GM06990 (cell line): Measurements from ENCODE around the gene PNPLA2.

ENCODE experiments used
- DNase-seq: peaks from one replicate; pipeline ENCODE4 v3.0.0-alpha.2; 2011; ENCODE audit not compliant: insufficient read length; ENCODE audit errors: extremely low read depth
- H3K27me3 ChIP-seq: replicated peaks from 2 replicates; pipeline ENCODE4 v1.6.0; 2011; ENCODE audit warnings: low read length; ENCODE audit not compliant: control insufficient read depth, insufficient read depth
- H3K36me3 ChIP-seq: 2 replicates; pipeline ENCODE4 v1.5.1; 2011; ENCODE audit warnings: low read length; ENCODE audit not compliant: control insufficient read depth, insufficient read depth
- H3K4me3 ChIP-seq: replicated peaks from 2 replicates; pipeline ENCODE4 v1.5.1; 2011; ENCODE audit warnings: low read depth, mild to moderate bottlenecking, control low read depth, low read length
- TF ChIP-seq, protein P1 (sequence below): IDR thresholded peaks from 2 replicates; pipeline ENCODE4 v1.5.1; 2011; ENCODE audit warnings: low read length, control low read depth, mild to moderate bottlenecking, inconsistent platforms; ENCODE audit not compliant: insufficient read depth, poor library complexity, severe bottlenecking

The PNPLA2 gene

DNA sequence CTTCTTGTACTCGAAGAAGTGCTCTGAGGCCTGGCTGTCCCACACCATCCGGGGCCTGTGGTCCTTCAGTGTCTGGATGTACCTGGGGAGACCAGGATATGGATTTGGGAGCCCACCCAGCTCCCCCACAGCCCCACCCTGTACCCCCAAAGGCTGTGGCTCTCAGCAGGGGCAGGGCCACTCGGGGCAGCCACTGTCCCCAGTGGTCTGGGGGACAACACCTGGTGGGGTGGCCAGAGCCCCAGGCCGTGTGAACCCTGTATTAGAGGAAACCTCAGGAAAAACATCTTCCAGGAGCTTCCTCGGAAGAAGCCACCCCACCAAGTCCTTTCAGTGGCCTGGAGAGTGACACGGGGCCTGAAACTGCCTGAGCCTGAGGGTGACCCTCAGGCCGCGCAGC lies 51.7 kb downstream of the PNPLA2 start:
- Histone ChIP-seq H3K36me3 (no peaks in the 10 kb centered on the region; the same call in none of the 2 replicates), H3K4me3 (no peak overlapping the region), H3K27me3 (no peaks in the 10 kb centered on the region)
- no peak for DNase-seq
- TF ChIP-seq, protein P1, sequence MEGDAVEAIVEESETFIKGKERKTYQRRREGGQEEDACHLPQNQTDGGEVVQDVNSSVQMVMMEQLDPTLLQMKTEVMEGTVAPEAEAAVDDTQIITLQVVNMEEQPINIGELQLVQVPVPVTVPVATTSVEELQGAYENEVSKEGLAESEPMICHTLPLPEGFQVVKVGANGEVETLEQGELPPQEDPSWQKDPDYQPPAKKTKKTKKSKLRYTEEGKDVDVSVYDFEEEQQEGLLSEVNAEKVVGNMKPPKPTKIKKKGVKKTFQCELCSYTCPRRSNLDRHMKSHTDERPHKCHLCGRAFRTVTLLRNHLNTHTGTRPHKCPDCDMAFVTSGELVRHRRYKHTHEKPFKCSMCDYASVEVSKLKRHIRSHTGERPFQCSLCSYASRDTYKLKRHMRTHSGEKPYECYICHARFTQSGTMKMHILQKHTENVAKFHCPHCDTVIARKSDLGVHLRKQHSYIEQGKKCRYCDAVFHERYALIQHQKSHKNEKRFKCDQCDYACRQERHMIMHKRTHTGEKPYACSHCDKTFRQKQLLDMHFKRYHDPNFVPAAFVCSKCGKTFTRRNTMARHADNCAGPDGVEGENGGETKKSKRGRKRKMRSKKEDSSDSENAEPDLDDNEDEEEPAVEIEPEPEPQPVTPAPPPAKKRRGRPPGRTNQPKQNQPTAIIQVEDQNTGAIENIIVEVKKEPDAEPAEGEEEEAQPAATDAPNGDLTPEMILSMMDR = no peak

DNA sequence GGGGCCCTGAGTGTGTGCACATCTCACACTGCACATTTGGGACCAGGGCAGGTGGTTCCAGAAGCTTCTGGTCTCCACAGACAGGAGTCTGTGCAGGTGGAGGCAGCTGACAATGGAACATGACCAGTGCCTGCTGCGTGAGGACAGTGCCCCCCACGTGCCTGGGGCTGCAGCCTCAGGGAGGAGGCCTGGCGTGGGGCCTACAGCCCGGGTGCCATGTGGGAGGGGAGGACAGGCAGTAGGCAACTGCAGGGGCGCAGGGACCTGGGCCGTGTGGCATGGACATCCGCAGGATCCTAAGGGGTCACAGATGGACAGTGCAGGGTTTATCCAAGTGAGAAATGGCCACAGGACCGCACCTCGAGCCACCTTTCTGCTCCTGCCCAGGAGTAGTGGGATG lies 52.8 kb downstream of the PNPLA2 start:
- no peaks in the 10 kb centered on the region; the same call in none of the 2 replicates for H3K36me3 ChIP-seq
- H3K4me3 ChIP-seq = no peak overlapping the region
- TF ChIP-seq, protein P1 = no peak
- no peak for DNase-seq
- H3K27me3 ChIP-seq = no peaks in the 10 kb centered on the region

DNA sequence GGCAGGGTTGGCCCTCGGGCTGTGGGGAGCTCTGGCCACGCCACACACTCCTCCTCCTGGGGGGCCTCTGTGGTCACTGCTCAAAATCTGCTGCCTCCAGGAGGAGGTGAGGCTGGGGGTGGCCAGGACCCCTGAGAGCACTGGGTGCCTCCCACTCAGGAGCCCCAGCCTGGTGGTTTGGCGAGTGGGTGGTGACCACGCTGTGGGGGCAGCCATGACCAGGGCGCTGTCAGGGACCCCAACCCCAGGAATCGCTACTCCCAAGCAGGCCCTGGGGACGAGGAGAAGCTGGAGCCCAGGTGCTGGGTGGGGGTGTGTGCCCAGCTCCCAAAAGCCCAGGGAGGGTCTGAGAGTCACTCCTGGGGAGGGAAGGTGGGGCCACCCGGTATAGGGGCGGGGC lies 54.1 kb downstream of the PNPLA2 start:
- no peak for DNase-seq

DNA sequence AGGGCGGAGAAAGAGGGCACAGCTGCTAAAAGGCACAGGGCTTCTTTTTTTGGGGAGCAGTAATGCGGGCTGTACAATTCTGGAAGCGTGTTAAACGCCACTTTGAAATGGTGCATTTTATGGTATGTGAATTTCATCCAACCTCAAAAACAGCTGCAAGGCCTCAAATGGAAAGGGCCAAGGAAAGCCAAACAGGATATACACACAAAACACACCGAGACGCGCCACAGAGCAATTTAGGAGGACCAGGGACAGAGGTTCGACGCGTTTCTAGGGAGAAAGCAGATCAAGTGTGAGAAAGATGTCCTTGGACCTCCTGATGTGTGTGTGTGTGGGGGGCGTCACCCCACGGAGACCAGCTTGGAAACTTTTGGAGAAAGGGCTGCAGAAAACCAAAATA lies 55.0 kb downstream of the PNPLA2 start:
- Histone ChIP-seq H3K4me3 (no peak overlapping the region), H3K27me3 (no peaks in the 10 kb centered on the region), H3K36me3 (peaks cover 2% of the 10 kb centered on the region)
- DNase-seq = no peak
- TF ChIP-seq, protein P1 = no peak

More for the DNA sequence above, 54.1 kb downstream of the PNPLA2 start:
- TF ChIP-seq, protein P1 = no peak
- no peak overlapping the region for H3K4me3 ChIP-seq
- H3K36me3 ChIP-seq = peaks cover 2% of the 10 kb centered on the region
- H3K27me3 ChIP-seq = no peaks in the 10 kb centered on the region
